ENCODE data around the gene KRT5.

The KRT5 gene

GRCh38 chr12:52519826-52520662, at the start of gene KRT5:
Gene KRT5, minus strand, starts transcription at chr12:52520394. Its CDS starts 98 bp downstream, at chr12:52520296.
- H3K4me3 ChIP-seq (ENCODE audit: low read depth, low read length) = no peak within 1 kb of the TSS
- DNase-seq (ENCODE audit: low read depth, low spot score) = no peak
- TF ChIP-seq CTCF (IDR thresholded peaks at IDR 0.05; ENCODE audit: insufficient read depth, low read length, missing control alignments) = no peak
- ChIA-PET POLR2A (no interaction called here), CTCF (interaction anchor here (1.1 to 7.5 kb wide), 4 partner anchors 12 to 364 kb away, joined by 3 to 48 read pairs (median 4); no protein-coding TSS in a partner anchor)

- TF ChIP-seq CTCF (IDR thresholded peaks at IDR 0.05; ENCODE audit: insufficient read depth, low read length, missing control alignments) = no peak
- ChIA-PET POLR2A (no interaction called here), CTCF (interaction anchor here (10.2 kb wide), 1 partner anchor 14 kb away, joined by 79 read pairs; no protein-coding TSS in a partner anchor)
- H3K4me3 ChIP-seq (ENCODE audit: low read depth, low read length) = no peak overlapping the region
- DNase-seq (ENCODE audit: low read depth, low spot score) = no peak
Measured at GRCh38 chr12:52568111-52568510, 47.9 kb upstream of the KRT5 start.

GRCh38 chr12:52566847-52567291, 46.7 kb upstream of the KRT5 start:
- POLR2A ChIA-PET = no interaction called here
- no peak for DNase-seq (ENCODE audit: low read depth, low spot score)
- no peak for TF ChIP-seq CTCF (IDR thresholded peaks at IDR 0.05; ENCODE audit: insufficient read depth, low read length, missing control alignments)
- CTCF ChIA-PET = interaction anchor here (1.2 to 10.2 kb wide), 3 partner anchors 15 to 194 kb away, joined by 3 to 79 read pairs (median 5); no protein-coding TSS in a partner anchor
- no peak overlapping the region for H3K4me3 ChIP-seq (ENCODE audit: low read depth, low read length)

GRCh38 chr12:52564582-52564981, 44.4 kb upstream of the KRT5 start:
- DNase-seq (ENCODE audit: low read depth, low spot score) = no peak
- no peak overlapping the region for H3K4me3 ChIP-seq (ENCODE audit: low read depth, low read length)
- TF ChIP-seq CTCF (IDR thresholded peaks at IDR 0.05; ENCODE audit: insufficient read depth, low read length, missing control alignments) = no peak
- ChIA-PET POLR2A (no interaction called here), CTCF (no interaction called here)

GRCh38 chr12:52561880-52562449, 41.8 kb upstream of the KRT5 start:
- CTCF ChIA-PET = interaction anchor here (1.7 kb wide), 1 partner anchor 21 kb away, joined by 6 read pairs; no protein-coding TSS in a partner anchor
- no peak for DNase-seq (ENCODE audit: low read depth, low spot score)
- POLR2A ChIA-PET = no interaction called here

More at GRCh38 chr12:52561880-52562449, 41.8 kb upstream of the KRT5 start:
- no peak overlapping the region for H3K4me3 ChIP-seq (ENCODE audit: low read depth, low read length)
- TF ChIP-seq CTCF (IDR thresholded peaks at IDR 0.05; ENCODE audit: insufficient read depth, low read length, missing control alignments) = peak; percentile 12
